HG03159 (cell line): ENCODE measurements around the gene OTOGL.
"Not testable (repeated sequence)": the region's sequence is repeated elsewhere in the genome, so short reads cannot be mapped to it uniquely, and the experiment has no call there.

Source experiments
- ATAC-seq: cut with Tn5 transposase; IDR thresholded peaks from one replicate; pipeline ENCODE4 v1.9.1; 2021; ENCODE audit warnings: mild to moderate bottlenecking, moderate library complexity; ENCODE audit not compliant: unreplicated experiment

The OTOGL gene

GRCh38 chr12:80222261-80222660, 122.9 kb downstream of the OTOGL start:
- no peak for ATAC-seq

- no peak for ATAC-seq
These were observed 127.2 kb downstream of the OTOGL start for GRCh38 chr12:80226576-80226975.

GRCh38 chr12:80227904-80228303, 128.6 kb downstream of the OTOGL start:
- not testable (repeated sequence) for ATAC-seq

DNA sequence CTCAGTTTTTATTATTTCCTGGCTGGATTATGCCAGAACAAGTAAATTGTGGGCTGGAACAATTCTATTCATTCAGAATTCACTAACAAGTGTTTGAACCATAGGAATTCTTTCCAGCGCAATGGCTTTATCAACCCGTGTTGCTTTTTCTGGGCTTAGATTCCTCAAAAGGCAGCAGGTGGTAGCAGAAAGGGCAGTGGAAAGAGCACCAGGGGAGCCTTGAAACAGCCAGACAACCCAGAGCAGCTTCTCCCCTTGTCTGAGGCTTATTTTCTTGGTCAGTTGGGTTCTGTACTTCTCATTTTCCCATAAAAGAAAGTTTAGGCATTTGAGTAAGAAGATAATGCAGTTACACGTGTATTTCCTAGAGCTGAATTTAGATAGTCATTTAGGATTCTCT, 130.7 kb downstream of the OTOGL start:
- ATAC-seq = no peak

DNA sequence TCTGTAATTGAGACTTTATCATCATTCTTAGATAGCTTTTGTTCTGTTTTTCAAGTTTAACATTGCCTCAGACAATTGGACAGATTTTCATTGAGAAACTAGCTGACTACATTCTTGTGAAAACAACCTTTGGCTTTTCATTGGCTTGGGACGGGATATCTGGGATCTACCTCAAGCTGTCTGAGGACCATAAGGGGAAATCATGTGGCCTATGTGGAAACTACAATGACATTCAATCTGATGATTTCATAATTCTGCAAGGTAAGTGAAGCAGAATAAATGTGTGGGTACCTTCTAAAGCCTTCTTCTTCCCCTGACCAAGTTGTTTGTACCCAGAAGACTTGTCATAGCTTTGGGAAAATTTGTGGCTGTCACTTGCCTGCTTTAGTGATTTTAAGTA, 133.5 kb downstream of the OTOGL start:
- ATAC-seq = no peak

- no peak for ATAC-seq
These were observed 134.6 kb downstream of the OTOGL start for GRCh38 chr12:80233926-80234325.

DNA sequence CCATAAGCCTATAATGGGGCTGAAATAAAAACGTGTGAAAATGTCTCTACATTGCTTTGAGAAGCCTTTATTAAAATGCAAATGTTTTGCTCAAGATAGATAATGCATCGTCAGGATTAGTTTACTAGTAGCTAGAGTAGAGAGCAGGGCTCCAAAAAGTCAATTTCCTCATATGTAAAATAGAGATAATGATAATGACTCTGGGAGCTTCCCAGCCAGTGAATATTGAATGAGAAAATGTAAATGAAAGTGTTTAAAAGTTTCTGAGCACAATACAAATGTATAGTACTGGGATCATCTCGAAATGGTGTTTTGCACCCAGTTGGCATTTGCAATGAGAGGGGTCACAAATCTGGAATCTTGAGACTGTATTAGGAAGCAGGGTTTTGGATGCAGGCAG, 135.3 kb downstream of the OTOGL start:
- no peak for ATAC-seq

DNA sequence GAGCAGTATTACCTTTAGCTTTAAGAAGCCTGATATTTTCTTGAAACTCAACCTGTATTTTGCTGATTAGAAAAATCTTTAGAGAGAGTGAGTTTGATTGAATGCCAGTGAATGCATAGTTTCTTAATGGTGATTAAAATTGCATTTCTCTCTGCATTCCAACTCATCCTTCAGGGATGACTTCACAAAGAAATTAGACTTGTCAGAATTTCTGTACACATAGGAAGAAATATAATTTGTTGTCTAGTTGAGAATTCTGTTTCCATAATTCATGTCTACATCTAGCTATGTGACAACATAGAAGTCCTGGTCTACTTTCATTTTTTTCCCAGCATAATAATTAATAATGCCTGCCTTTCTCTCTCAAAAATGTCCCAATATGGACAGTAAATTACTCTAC, 136.6 kb downstream of the OTOGL start:
- ATAC-seq = no peak

- ATAC-seq = no peak
These were observed 140.5 kb downstream of the OTOGL start for GRCh38 chr12:80239867-80240266.

DNA sequence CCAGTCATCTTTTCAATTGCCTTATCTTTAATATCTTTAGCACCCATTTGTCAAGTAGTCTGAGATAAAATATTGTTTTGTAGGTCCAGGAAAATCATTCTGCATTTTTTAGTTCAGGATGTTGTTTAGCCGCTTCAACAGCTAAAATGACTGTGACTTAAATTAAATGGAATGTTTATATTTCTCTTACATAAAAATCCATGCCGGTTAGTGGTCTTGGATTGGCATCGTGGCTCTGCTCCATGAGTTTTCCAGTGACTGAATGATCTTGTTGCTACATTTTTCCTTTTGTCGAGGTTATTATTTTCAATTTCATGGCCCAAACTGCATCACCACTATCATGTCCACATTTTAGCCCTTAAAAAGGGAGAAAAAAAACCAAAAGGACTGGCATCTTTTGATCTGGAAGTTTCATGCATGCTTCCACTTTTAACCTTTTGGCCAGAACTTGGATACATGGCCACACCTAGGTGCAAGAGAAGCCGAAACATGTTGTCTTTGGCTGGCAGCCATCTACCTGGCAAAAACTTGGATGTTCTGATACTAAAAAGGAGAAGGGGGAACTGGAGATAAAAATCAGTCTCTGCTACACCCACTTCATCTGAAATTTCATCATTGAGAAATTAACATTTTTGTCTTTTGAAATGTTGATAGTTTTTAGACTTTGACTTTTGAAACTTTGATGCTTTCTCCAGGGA, 142.4 kb downstream of the OTOGL start:
- ATAC-seq = no peak

- no peak for ATAC-seq
These were observed 143.0 kb downstream of the OTOGL start for GRCh38 chr12:80242321-80242720.

DNA sequence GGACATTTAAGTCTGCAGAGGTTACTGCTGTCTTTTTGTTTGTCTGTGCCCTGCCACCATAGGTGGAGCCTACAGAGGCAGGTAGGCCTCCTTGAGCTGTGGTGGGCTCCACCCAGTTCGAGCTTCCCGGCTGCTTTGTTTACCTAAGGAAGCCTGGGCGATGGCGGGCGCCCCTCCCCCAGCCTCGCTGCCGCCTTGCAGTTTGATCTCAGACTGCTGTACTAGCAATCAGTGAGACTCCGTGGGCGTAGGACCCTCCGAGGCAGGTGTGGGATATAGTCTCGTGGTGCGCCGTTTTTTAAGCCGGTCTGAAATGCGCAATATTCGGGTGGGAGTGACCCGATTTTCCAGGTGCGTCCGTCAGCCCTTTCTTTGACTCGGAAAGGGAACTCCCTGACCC, 150.2 kb downstream of the OTOGL start:
- ATAC-seq = not testable (repeated sequence)

- ATAC-seq = no peak
These were observed 158.6 kb downstream of the OTOGL start for GRCh38 chr12:80257920-80258319.

DNA sequence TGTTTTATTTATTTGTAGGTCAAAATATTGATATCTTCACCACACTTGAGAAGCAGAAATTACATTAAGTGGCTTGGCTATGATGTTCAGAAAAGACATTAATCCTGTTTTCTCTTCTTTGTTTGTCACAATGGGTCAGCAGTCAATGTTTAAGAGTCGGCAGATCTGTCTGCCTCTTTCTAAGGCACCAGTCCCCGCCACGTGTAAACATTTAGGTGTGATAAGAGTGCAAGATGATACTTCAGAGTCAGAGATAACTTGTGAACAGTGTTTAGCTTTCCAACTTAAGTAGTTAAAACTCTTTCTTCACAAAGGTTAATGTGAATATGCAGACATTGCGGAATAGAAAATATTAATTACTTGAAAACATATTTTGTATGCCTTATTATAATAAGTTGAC, 160.9 kb downstream of the OTOGL start:
- no peak for ATAC-seq

GRCh38 chr12:80261403-80261802, 162.1 kb downstream of the OTOGL start:
- ATAC-seq = no peak

DNA sequence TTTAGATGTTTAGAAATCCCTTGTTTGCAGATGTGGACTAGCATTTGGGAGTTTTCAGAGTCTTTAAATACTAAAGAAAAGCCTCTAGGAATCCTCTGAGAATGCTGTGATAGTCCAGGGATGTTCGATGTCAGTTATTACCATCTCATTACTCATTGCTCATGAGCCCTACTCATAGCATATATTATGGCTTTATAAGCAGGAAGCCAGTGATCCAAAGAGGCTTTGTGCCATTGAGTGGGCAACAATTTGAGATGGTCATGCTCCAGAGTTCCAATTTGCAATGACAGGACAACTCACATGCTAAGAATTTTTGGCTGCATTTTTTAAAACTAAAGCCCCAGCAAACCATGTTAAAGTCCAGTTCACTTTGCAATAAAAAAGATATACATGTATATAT, 163.0 kb downstream of the OTOGL start:
- no peak for ATAC-seq

GRCh38 chr12:80262771-80263170, 163.4 kb downstream of the OTOGL start:
- ATAC-seq = no peak

- ATAC-seq = no peak
These were observed 165.0 kb downstream of the OTOGL start for GRCh38 chr12:80264386-80264785.

DNA sequence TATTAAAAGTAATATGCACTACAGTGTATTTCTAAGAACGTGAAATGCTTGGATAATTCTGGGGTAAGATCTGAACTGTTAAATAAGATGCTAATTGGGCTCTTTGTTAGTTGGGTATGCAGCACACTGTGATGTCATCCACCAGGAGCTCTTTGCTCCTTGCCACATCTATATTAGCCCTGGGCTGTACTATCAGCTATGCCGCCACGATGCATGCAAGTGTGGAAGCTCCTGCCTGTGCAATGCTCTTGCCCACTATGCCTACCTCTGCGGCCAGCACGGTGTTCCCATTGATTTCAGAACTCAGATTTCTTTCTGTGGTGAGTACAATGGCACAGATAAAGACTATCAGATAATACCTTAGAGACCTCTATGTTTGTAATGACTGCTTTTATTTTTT, 165.6 kb downstream of the OTOGL start:
- no peak for ATAC-seq

- no peak for ATAC-seq
These were observed 169.8 kb downstream of the OTOGL start for GRCh38 chr12:80268924-80269749.

- peak; percentile 65 for ATAC-seq
These were observed 170.6 kb downstream of the OTOGL start for GRCh38 chr12:80269803-80270552.

DNA sequence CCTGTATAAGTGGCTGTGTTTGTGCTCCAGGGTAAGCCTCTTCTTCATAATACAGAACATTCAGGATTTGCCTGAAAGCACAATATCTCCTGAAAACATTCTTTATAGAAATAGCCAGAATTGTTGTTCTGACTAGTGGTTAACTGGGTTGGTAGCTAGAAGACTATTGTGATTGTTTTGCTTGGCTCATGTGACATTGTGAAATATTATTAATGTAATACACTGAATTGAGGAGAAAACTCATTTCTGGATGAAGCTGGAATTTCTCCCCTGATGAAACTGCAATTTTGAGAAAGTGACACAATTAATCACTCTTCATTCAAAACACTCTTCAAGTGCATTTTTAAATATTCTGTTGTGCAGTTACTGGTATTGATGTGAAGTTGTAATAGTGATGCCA, 172.4 kb downstream of the OTOGL start:
- no peak for ATAC-seq
